ENCODE data around the gene OAF.
"Not testable (repeated sequence)": the region's sequence is repeated elsewhere in the genome, so short reads cannot be mapped to it uniquely, and the experiment has no call there.

Gene OAF

DNA sequence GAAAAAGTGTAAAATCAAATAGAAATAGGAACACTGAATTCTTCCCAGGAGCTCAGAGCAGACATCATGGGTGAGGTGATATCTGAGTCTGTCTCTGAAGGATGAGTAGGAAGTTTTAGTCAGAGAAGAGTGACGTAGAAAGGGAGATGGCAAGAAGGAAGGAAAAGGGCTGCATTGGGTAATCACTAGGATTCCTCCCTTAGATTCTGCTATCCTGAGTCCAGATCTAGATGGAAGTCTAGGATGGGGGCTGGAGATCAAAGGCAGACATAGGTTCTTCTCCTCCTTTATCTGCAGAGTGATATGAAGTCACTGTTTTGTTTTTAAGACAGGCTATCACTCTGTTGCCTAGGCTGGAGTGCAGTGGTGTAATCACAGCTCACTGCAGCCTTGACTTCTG, 59.6 kb downstream of the OAF start:
- Histone ChIP-seq H3K4me1 (ENCODE audit: insufficient read depth, low read length) (no peaks in the 10 kb centered on the region), H3K36me3 (ENCODE audit: insufficient read depth, low read depth, low read length) (no peaks in the 10 kb centered on the region), H3K9me3 (ENCODE audit: insufficient read depth, low read depth, low read length) (no peaks in the 10 kb centered on the region), H3K27ac (ENCODE audit: low read length) (no peak overlapping the region), H3K9ac (ENCODE audit: low read depth, low read length) (no peak overlapping the region), H3K4me3 (ENCODE audit: low read length) (no peak overlapping the region), H3K27me3 (ENCODE audit: insufficient read depth, low read length) (peaks cover 5% of the 10 kb centered on the region; the same call in 1 of the 2 replicates)

DNA sequence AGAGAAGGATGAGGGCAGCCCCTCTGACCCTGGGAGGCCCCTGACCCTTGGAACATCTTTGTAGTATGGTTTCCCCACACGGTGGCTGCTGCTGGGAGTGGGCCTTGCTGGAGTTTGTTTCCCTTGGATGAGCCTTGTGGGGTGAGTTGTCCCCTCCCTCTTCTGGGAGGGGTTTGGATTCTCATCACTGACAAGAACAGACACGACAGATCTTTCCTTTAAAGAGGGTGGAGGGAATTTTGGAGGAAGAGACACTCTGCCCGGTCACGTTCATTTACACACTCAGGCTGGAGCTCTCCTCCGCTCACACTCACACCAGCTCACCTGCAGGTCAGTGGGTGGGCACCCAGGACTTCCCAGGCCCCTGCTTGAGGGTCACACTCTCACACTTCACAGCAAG, 60.8 kb downstream of the OAF start:
- no peaks in the 10 kb centered on the region for H3K9me3 ChIP-seq (ENCODE audit: insufficient read depth, low read depth, low read length)
- H3K36me3 ChIP-seq (ENCODE audit: insufficient read depth, low read depth, low read length), result no peaks in the 10 kb centered on the region
- H3K4me3 ChIP-seq (ENCODE audit: low read length), result no peak overlapping the region
- no peak overlapping the region for H3K9ac ChIP-seq (ENCODE audit: low read depth, low read length)
- H3K27me3 ChIP-seq (ENCODE audit: insufficient read depth, low read length), result peaks cover 5% of the 10 kb centered on the region; the same call in 1 of the 2 replicates
- H3K4me1 ChIP-seq (ENCODE audit: insufficient read depth, low read length), result no peaks in the 10 kb centered on the region
- H3K27ac ChIP-seq (ENCODE audit: low read length), result no peak overlapping the region

DNA sequence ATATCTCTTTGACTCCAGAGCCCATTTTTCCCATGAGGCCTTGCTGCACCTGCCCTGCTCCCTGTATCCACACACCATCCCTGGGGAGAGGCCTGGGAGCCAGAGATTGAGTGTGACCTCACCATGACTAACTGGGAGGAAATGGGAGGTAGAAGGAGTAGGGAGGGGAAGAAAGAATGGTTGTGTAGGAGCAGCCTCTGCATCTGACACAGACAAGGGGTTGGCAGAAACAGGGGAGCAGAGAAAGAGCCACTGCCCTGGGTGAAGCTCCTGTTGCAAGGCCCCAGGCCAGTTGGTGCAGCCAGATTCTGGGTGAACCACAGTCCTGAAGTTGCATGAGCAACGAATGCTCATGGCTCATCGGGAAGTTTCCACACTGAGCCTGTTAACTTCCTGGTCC, 61.5 kb downstream of the OAF start:
- H3K9ac ChIP-seq (ENCODE audit: low read depth, low read length), result no peak overlapping the region
- H3K27ac ChIP-seq (ENCODE audit: low read length), result no peak overlapping the region
- no peaks in the 10 kb centered on the region for H3K4me1 ChIP-seq (ENCODE audit: insufficient read depth, low read length)
- H3K4me3 ChIP-seq (ENCODE audit: low read length), result no peak overlapping the region
- H3K9me3 ChIP-seq (ENCODE audit: insufficient read depth, low read depth, low read length), result no peaks in the 10 kb centered on the region
- peaks cover 5% of the 10 kb centered on the region; the same call in 1 of the 2 replicates for H3K27me3 ChIP-seq (ENCODE audit: insufficient read depth, low read length)
- H3K36me3 ChIP-seq (ENCODE audit: insufficient read depth, low read depth, low read length), result no peaks in the 10 kb centered on the region

DNA sequence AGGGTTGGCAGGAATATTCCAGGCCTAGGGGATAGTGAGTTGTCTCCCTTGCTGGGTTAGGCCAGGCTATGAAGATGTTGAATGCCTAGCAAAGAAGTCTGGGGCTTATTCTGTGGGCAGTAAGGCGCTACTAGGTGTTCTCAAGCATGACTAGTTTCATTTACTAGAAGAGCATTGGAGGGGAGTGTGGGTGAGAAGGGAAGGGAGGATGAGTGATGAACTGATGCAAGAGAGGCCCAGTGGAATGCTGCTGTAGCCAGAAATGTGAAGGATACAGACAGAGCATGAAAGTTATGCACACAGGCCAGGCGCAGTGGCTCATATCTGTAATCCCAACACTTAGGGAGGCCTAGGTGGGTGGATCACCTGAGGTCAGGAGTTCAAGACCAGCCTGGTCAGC, 62.6 kb downstream of the OAF start:
- Histone ChIP-seq H3K4me3 (ENCODE audit: low read length) (no peak overlapping the region), H3K4me1 (ENCODE audit: insufficient read depth, low read length) (no peaks in the 10 kb centered on the region), H3K36me3 (ENCODE audit: insufficient read depth, low read depth, low read length) (no peaks in the 10 kb centered on the region), H3K27me3 (ENCODE audit: insufficient read depth, low read length) (peaks cover 5% of the 10 kb centered on the region; the same call in 1 of the 2 replicates), H3K9ac (ENCODE audit: low read depth, low read length) (no peak overlapping the region), H3K27ac (ENCODE audit: low read length) (no peak overlapping the region), H3K9me3 (ENCODE audit: insufficient read depth, low read depth, low read length) (no peaks in the 10 kb centered on the region)

DNA sequence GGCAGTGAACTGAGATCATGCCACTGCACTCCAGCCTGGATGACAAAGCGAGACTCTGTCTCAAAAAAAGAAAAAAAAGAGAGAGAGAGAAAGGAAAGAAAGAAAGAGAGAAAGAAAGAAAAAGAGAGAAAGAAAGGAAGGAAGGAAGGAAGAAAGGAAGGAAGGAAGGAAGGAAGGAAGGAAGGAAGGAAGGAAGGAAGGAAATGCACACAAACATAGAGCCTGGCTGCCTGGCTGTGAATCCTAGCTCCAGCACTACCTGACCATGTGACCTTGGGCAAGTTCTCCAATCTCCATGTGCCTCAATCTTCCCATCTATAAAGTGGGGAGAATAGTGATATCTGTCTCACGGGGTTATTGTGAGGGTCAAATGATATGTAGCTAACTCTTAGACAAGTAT, 63.1 kb downstream of the OAF start:
- not testable (repeated sequence) for H3K36me3 ChIP-seq (ENCODE audit: insufficient read depth, low read depth, low read length); H3K27ac ChIP-seq (ENCODE audit: low read length); H3K27me3 ChIP-seq (ENCODE audit: insufficient read depth, low read length); H3K4me3 ChIP-seq (ENCODE audit: low read length); H3K9ac ChIP-seq (ENCODE audit: low read depth, low read length); H3K9me3 ChIP-seq (ENCODE audit: insufficient read depth, low read depth, low read length); H3K4me1 ChIP-seq (ENCODE audit: insufficient read depth, low read length)

DNA sequence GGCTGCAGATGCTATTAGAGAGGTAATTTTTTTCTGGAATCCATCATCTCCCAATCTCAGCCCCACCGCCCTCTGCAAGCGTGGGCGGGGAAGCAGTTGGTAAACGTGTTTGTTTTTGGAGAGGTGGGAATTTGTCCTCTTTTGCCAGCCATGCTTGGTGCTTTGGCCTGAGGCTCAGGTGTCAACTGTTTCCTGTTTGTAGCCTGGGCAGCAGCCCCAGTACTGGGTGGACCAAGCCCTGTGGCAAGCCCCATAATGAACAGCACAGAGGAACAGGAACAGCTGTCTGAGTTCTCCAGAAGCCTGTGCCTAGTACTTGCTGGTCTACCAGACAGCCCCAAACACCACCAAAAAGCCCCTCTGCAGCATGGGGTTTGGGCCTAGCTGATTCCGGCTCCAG, 68.7 kb downstream of the OAF start:
- H3K27ac ChIP-seq (ENCODE audit: low read length), result no peak overlapping the region
- no peak overlapping the region for H3K4me3 ChIP-seq (ENCODE audit: low read length)
- no peak overlapping the region for H3K9ac ChIP-seq (ENCODE audit: low read depth, low read length)
- H3K27me3 ChIP-seq (ENCODE audit: insufficient read depth, low read length), result no peaks in the 10 kb centered on the region
- H3K4me1 ChIP-seq (ENCODE audit: insufficient read depth, low read length), result peaks cover 5% of the 10 kb centered on the region
- H3K9me3 ChIP-seq (ENCODE audit: insufficient read depth, low read depth, low read length), result no peaks in the 10 kb centered on the region
- no peaks in the 10 kb centered on the region for H3K36me3 ChIP-seq (ENCODE audit: insufficient read depth, low read depth, low read length)
